NOMO-1 treated with DMSO at 0.1 percent for 48 hours (cell line): ENCODE results near the gene CDC42BPB.
"Not testable (repeated sequence)": the region's sequence is repeated elsewhere in the genome, so short reads cannot be mapped to it uniquely, and the experiment has no call there.

ENCODE experiments used
- DNase-seq: peaks from one replicate; lab custom pipeline; 2025; ENCODE audit not compliant: unreplicated experiment; lab: John Stamatoyannopoulos, UW

CDC42BPB gene

DNA sequence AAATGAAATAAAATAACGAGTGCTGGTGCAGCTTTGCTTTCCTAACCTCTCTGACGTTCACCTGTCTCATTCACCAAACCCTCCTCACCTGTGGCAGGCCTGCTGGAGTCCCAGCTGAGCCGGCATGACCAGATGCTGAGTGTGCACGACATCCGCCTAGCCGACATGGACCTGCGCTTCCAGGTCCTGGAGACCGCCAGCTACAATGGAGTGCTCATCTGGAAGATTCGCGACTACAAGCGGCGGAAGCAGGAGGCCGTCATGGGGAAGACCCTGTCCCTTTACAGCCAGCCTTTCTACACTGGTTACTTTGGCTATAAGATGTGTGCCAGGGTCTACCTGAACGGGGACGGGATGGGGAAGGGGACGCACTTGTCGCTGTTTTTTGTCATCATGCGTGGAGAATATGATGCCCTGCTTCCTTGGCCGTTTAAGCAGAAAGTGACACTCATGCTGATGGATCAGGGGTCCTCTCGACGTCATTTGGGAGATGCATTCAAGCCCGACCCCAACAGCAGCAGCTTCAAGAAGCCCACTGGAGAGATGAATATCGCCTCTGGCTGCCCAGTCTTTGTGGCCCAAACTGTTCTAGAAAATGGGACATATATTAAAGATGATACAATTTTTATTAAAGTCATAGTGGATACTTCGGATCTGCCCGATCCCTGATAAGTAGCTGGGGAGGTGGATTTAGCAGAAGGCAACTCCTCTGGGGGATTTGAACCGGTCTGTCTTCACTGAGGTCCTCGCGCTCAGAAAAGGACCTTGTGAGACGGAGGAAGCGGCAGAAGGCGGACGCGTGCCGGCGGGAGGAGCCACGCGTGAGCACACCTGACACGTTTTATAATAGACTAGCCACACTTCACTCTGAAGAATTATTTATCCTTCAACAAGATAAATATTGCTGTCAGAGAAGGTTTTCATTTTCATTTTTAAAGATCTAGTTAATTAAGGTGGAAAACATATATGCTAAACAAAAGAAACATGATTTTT, 151.9 kb downstream of the CDC42BPB start:
- no peak for DNase-seq

- DNase-seq: no peak
Observed at GRCh38 chr14:102903889-102904512, 153.3 kb downstream of the CDC42BPB start.

DNA sequence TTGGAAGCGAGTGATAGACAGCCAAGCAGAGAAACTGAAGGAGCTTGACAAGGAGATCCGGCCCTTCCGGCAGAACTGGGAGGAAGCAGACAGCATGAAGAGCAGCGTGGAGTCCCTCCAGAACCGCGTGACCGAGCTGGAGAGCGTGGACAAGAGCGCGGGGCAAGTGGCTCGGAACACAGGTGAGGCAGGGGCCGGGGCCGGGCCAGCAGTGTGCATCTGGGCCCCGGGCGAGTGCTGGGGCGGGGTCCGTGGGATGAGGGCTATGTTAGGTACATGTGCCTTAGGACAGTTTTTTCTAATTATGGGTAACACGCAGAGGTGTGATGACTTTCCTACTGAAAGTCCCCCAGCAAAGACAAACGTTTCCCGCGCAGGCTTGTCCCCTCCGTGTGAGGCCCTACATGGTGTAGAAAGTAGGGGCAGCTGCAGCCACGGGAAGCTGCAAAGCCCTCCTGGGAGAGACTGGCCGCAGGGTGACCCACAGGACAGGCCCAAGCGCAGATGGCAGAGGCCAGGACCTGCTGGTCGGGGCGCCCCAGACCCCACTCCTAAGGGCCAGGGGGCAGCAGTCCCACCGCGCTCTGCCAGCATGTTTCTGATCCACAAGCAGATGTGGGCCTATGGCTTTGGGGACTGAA, 154.0 kb downstream of the CDC42BPB start:
- no peak for DNase-seq

- DNase-seq: no peak
Observed at GRCh38 chr14:102902523-102903247, 154.7 kb downstream of the CDC42BPB start.

DNA sequence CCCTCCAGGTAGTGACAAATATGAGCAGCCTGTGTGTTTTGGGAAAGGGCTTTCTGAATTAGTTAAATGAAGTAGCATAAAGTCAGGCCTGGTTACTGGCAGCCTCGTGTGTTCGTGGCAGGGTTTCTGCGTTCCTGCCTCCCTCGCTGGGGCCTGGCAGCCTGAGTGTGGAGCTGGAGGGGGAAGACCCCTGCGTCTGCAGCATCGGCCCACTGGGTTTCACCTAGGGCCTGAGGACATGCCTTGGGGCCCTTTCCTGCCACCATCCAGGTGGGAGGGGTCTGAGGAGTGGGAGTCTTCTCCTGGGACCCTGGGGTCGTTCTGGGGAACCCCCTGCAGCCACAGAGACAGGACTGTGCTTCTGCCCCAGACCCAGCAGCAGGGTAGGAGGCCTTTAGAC, 155.3 kb downstream of the CDC42BPB start:
- no peak for DNase-seq

DNA sequence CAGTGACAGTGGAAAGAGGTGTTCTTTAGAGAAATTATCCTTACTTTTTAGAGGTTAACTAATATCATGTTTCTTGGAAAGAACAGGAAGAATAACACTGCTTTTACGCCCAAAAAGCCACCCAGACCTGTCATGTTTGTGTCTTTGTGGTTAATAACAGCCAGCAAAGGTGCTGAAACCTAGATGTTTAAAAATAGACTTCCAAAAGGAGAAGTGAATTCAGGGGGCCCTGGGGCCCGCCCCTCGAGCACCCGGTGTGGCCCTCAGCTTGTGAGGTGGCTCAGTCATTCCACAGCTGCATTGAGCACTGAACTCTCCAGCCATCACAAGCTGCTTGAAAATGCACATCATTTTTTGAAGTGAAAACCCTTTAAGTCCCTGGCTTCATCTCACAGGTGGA, 155.7 kb downstream of the CDC42BPB start:
- peak; percentile 35 for DNase-seq

GRCh38 chr14:102900631-102901571, 156.4 kb downstream of the CDC42BPB start:
- no peak for DNase-seq

DNA sequence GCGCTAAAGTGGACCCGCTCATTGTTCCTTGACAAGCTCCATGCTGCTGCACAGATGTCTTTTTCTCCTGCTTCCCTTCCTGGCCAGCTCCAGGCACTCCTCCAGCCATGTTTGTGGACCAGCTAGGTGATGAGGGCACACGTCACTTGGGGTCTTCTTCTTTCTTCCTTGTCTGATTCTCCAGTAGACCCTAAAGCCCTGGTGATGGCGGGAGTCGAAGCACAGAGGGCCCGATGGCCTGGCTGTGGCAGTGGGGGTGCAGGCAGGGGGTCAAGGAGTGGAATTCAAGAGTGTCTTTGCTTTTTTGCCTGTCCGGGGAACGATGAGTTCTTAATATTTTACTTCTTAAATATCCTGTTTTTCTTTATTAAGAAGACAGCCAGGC, 157.8 kb downstream of the CDC42BPB start:
- DNase-seq: no peak

DNA sequence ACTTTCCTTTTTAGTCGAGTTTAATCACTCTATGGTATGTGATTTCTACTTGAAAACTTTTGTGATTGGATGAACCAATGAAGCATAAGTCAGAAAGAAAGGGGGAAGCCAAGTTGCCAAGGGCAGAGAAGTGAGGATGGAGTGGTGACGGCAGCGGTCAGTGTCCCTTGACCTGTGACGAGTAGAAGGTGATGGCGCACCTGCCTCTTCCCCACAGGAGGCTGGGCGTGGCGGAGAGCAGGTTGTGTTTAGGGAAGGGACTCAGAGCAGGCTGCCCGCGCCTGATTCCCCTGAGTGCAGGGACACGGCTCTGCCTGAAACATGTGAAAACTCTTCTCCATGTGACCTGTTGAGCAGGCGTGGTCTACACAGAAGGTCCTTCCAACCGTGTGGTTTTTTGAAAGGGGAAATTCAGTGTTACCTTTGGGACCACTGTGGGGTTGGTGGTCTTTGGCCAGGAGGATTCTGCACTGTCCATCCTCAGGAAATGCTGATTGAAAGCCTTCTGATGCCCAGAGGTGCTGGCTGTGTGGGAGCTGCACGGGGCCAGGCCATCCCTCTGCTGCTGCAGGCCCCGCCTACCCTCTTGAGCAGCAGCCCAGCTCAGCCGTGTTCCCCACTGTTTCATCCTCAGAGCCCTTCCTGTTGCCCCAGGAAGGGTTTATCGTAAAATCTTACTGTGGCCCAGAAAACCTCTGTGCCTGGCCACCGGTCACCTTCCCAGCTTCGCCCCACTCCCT, 158.4 kb downstream of the CDC42BPB start:
- DNase-seq: no peak

- DNase-seq: no peak
Observed at GRCh38 chr14:102898298-102898697, 159.1 kb downstream of the CDC42BPB start.

DNA sequence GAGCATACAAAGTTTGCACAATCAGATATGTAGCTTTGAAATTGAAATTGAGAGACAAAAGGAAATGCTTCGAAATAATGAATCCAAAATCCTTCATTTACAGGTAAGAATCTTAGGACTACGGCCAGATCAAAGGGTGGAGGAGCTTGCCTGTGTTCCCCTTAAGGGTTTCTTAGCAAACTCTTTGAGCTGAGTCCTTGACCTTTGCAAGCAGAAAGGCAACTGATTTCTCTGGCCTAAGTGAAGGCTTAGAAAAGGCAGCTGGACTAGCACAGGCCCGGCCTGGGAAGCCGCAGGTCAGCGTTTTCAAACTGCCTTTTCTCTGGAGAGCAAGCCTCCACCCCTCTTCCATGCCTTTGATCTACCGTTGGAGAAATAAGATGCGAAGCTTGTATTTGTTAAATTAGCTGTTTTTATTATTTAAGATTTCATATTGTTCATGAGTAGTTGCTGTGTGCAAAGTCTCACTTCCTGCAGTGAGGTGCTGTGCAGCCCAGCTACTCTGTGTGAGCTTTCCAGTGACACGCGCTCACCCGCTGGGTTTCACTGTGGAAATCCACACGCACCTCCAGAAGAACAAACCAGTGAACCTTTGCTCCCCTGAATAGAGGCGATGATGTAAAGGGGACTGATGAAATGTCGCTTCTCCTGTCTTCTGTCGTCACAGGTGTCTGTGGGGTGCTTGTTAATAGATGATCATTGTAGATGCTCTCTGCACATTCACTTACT, 159.9 kb downstream of the CDC42BPB start:
- DNase-seq: no peak

GRCh38 chr14:102896735-102897134, 160.6 kb downstream of the CDC42BPB start:
- not testable (repeated sequence) for DNase-seq

GRCh38 chr14:102893452-102893851, 163.9 kb downstream of the CDC42BPB start:
- no peak for DNase-seq

DNA sequence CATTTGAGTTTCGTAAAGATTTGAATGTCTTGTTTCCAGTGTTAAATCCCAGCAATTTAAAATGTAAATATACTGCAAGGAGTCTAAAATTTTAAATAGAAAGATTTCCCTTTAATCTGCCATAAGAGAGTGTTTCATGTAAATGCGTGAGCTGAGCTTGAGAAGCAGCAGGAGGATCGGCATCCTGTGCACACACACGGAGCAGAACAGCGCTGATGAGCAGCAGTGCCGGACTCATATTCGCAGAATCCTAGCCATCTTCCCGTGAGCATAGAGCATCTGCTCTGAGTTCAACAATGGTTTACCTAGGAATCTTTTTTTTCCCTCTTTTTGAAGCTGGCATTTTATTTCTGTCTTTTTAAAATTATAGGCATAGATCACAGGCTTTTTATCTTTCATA, 164.7 kb downstream of the CDC42BPB start:
- no peak for DNase-seq

DNA sequence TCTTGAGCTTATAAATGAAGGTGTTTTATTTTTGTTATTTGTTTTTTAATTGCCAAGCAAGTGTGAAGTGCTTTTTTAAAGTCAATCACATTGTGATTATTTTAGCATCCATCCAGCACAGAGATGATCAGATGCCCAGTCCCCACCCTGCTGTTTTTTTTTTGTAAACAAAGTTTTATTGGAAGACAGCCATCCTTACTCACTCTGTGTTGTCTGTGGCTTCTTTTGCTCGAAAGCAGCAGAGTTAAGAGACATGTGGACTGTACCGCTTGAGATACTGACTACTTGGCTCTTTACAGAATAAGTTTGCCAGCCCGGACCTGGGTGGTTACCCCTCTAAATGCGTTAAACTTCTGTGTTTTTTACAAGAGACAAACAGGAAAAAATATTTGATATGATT, 165.8 kb downstream of the CDC42BPB start:
- DNase-seq: no peak

DNA sequence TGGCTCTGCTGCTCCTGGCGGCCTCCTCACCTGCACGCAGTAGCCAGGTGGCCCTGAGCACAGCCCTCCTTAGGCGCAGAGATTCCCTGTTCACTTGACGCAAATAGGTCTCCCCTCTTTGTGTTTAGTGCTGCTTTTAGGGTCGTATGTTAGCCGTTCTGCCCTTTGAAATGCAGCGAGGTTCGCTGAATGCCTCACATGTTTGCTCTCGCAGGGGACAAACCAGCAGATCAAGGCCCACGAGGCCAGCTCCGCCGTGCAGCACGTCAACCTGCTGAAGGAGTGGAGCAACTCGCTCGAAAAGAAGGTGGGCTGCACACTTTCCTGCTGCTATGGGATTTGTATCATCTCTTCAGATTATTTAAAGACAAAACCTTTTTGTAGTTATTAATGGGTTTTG, 166.2 kb downstream of the CDC42BPB start:
- DNase-seq: no peak

DNA sequence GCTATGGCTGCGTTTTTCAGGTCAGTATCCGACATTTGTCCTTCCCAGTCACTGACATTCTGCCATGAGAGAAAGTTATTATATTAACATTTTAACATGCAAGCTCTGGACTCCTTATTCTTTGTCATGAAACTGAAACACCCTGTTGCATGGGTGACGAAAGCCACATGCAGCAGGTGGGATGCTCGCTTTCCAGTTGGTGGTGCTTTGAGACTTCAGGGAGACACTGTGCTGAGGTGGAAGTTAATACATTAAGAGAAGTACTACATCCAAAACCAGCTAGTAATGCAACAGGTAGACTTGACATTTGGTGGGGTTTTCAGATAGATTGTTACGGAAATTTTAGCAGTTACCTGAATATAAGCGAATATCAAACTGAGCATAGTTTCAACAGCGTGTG, 167.7 kb downstream of the CDC42BPB start:
- DNase-seq: no peak

- no peak for DNase-seq
Observed at GRCh38 chr14:102888748-102889147, 168.6 kb downstream of the CDC42BPB start.
